GM12878 (cell line): Measurements from ENCODE around the gene KTN1. TPM values are rescaled to one million over a fixed set of nuclear protein-coding genes. Genes with fewer than 3 reads are reported as not detected.

Experiments
- ATAC-seq: fragments of 200-7000 bp; cut with Tn5 transposase; 3 replicates; pipeline ENCODE4 v1.9.1; 2020; ENCODE audit warnings: mild to moderate bottlenecking, moderate library complexity
- BruUV-seq: library from RNA; stranded (reverse); fragments of 400-500 nt; replicated peaks from 2 replicates; lab custom pipeline; 2021; lab: Mats Ljungman, UMichigan
- CTCF ChIA-PET: fragments of 300-600 bp; sonication (Branson Sonifier 250); formaldehyde crosslinking; extraction: SDS; loops from one replicate; lab custom pipeline; 2021; ENCODE audit warnings: inconsistent platforms; lab: Yijun Ruan, JAX
- POLR2A ChIA-PET: fragments of 350-600 bp; formaldehyde crosslinking; extraction: SDS; loops from one replicate; lab custom pipeline; 2021; ENCODE audit warnings: inconsistent platforms; lab: Charles Lee
- RAD21 ChIA-PET: fragments of 300-600 bp; sonication (Branson Sonifier 250); formaldehyde crosslinking; loops from one replicate; lab custom pipeline; 2023; ENCODE audit warnings: antibody characterized with exemption; ENCODE audit not compliant: unreplicated experiment; lab: Charles Lee
- SMC1A ChIA-PET: fragments of 300-600 bp; sonication (Branson Sonifier 250); formaldehyde crosslinking; loops from one replicate; lab custom pipeline; 2023; ENCODE audit not compliant: unreplicated experiment, uncharacterized antibody; lab: Charles Lee
- DNase-seq: peaks from one replicate; pipeline ENCODE4 v3.0.0-alpha.2; 2011; ENCODE audit warnings: low read depth, low spot score
- FAIRE-seq: peaks from 3 replicates; lab custom pipeline; 2011; peaks lifted over from hg19 to GRCh38; lab: Jason Lieb, UNC
- H2AFZ ChIP-seq: 2 replicates; pipeline ENCODE4 v1.6.0; 2011; ENCODE audit warnings: low read depth, low read length, control low read depth; ENCODE audit not compliant: control insufficient read depth
- H3K27ac ChIP-seq: 2 replicates; pipeline ENCODE4 v1.5.1; 2011; ENCODE audit warnings: control low read depth; ENCODE audit not compliant: control insufficient read depth, insufficient read depth
- H3K27me3 ChIP-seq, 2 experiments: replicated peaks in 1 of 2; 2 replicates each; pipeline versions ENCODE4 v1.6.0 to v1.6.1; 2011; ENCODE audit warnings: low read length in 1 of 2; ENCODE audit not compliant: control insufficient read depth in 2 of 2, insufficient read depth in 2 of 2
- H3K36me3 ChIP-seq, 2 experiments: 2 replicates each; pipeline ENCODE4 v1.5.1; 2011; ENCODE audit warnings: low read length in 1 of 2; ENCODE audit not compliant: control insufficient read depth in 2 of 2, insufficient read depth in 2 of 2
- H3K4me1 ChIP-seq: 2 replicates; pipeline ENCODE4 v1.6.1; 2011; ENCODE audit warnings: mild to moderate bottlenecking, low read length, moderate library complexity, mixed read lengths; ENCODE audit not compliant: control insufficient read depth, insufficient read depth
- H3K4me2 ChIP-seq: 2 replicates; pipeline ENCODE4 v1.6.0; 2011; ENCODE audit warnings: control low read depth; ENCODE audit not compliant: control insufficient read depth, insufficient read depth
- H3K4me3 ChIP-seq: fragments of 200-600 bp; sonication (generic); 2 replicates; pipeline ENCODE4 v1.5.1; 2016
- H3K79me2 ChIP-seq: 2 replicates; pipeline ENCODE4 v1.6.0; 2011; ENCODE audit warnings: low read length; ENCODE audit not compliant: control insufficient read depth, insufficient read depth
- H3K9ac ChIP-seq: 2 replicates; pipeline ENCODE4 v1.8.0; 2011; ENCODE audit warnings: low read length, control low read depth, mixed read lengths; ENCODE audit not compliant: control insufficient read depth, insufficient read depth
- H3K9me3 ChIP-seq: replicated peaks from 3 replicates; pipeline ENCODE4 v1.5.1; 2011; ENCODE audit warnings: mild to moderate bottlenecking, low read length; ENCODE audit not compliant: control insufficient read depth, insufficient read depth
- H4K20me1 ChIP-seq: 2 replicates; pipeline ENCODE4 v1.6.0; 2011; ENCODE audit not compliant: control insufficient read depth, insufficient read depth
- ATF7 ChIP-seq: fragments of 450-650 bp; IDR thresholded peaks from 2 replicates; pipeline ENCODE4 v1.6.1; 2016; ENCODE audit warnings: low read depth, mild to moderate bottlenecking
- BACH1 ChIP-seq: fragments of 450-650 bp; IDR thresholded peaks from 2 replicates; pipeline ENCODE4 v1.6.1; 2017; ENCODE audit warnings: mild to moderate bottlenecking, borderline replicate concordance
- BRCA1 ChIP-seq: IDR thresholded peaks from 2 replicates; pipeline ENCODE4 v1.6.1; 2011; ENCODE audit warnings: low read depth, low read length, improper control_type of control experiment
- E4F1 ChIP-seq: fragments of 450-650 bp; IDR thresholded peaks from 2 replicates; pipeline ENCODE4 v1.6.1; 2018; ENCODE audit warnings: borderline replicate concordance, mild to moderate bottlenecking; ENCODE audit not compliant: partially characterized antibody
- GATAD2B ChIP-seq: fragments of 450-650 bp; conservative IDR thresholded peaks from 2 replicates; pipeline ENCODE4 v1.6.1; 2017; ENCODE audit warnings: low read depth, mild to moderate bottlenecking, moderate library complexity
- HCFC1 ChIP-seq: fragments of 150-350 bp; IDR thresholded peaks from 2 replicates; pipeline ENCODE4 v1.6.1; 2014; ENCODE audit warnings: low read length
- IRF5 ChIP-seq: fragments of 450-650 bp; IDR thresholded peaks from 2 replicates; pipeline ENCODE4 v1.6.1; 2017; ENCODE audit warnings: borderline replicate concordance
- JUNB ChIP-seq: IDR thresholded peaks from 2 replicates; pipeline ENCODE4 v1.6.1; 2016; ENCODE audit warnings: antibody characterized with exemption, mild to moderate bottlenecking
- KDM1A ChIP-seq: fragments of 200-600 bp; sonication (generic); IDR thresholded peaks from 2 replicates; pipeline ENCODE4 v1.6.1; 2016; ENCODE audit warnings: borderline replicate concordance
- NFIC ChIP-seq: IDR thresholded peaks from 2 replicates; pipeline ENCODE4 v1.6.1; 2012; ENCODE audit warnings: low read depth, mild to moderate bottlenecking, inconsistent platforms, low read length, moderate library complexity
- POLR2AphosphoS5 ChIP-seq: IDR thresholded peaks from 2 replicates; pipeline ENCODE4 v1.6.1; 2011; ENCODE audit warnings: mild to moderate bottlenecking, low read length, inconsistent platforms
- SIN3A ChIP-seq: IDR thresholded peaks from 2 replicates; pipeline ENCODE4 v1.6.1; 2012; ENCODE audit warnings: low read depth, low read length, improper control_type of control experiment
- SUPT20H ChIP-seq: IDR thresholded peaks from 2 replicates; pipeline ENCODE4 v1.6.1; 2011; ENCODE audit warnings: low read depth, mild to moderate bottlenecking, low read length, moderate library complexity, borderline replicate concordance; ENCODE audit not compliant: control insufficient read depth
- ZBTB11 ChIP-seq: fragments of 450-650 bp; formaldehyde crosslinking; IDR thresholded peaks from 2 replicates; pipeline ENCODE4 v1.5.0; 2022; ENCODE audit warnings: mild to moderate bottlenecking, missing genetic modification characterization
- ZZZ3 ChIP-seq: IDR thresholded peaks from 2 replicates; pipeline ENCODE4 v1.6.1; 2011; ENCODE audit warnings: low read depth; ENCODE audit not compliant: control insufficient read depth, insufficient read length
- WGBS: methylation state at CpG from one replicate; pipeline ENCODE4 v1.1.6; 2016; ENCODE audit warnings: low lambda C conversion rate; ENCODE audit not compliant: insufficient replicate concordance, insufficient coverage; ENCODE audit errors: missing lambda C conversion rate; 5-methylcytosine and 5-hydroxymethylcytosine counted together
- in situ Hi-C: fragments of 300-500 bp; cut with MboI; formaldehyde crosslinking; loops from 9 replicates; pipeline ENCODE4 v1.14.3; 2018; ENCODE audit warnings: mixed read lengths
- intact Hi-C: fragments of 100-400 bp; cut with micrococcal nuclease; formaldehyde crosslinking; loops from one replicate; pipeline ENCODE4 v1.14.2; 2022; ENCODE audit not compliant: unreplicated experiment
- polyA plus RNA-seq, 11 experiments: library from polyadenylated mRNA; depleted of rRNA in 4 of 11; unstranded in 6 of 11; stranded (reverse) in 5 of 11; fragments of >200 nt; fragmentation: Nextera tagmentation in 4 of 11; fragmentation: Illumina TruSeq in 1 of 11; extraction: Ambion mirVana in 4 of 11; extraction: Trizol in 1 of 11; gene quantifications; 1 replicate in 1 of 11; 2 replicates in 10 of 11; pipeline versions ENCODE4 v1.2.1 to v1.2.3, GENCODE V29; 2011 to 2016; ENCODE audit warnings: inconsistent platforms in 2 of 11, missing spikeins in 2 of 11, low read depth in 1 of 11
- total RNA-seq, 4 experiments: library from RNA; depleted of rRNA in 3 of 4; stranded (reverse); fragments of >200 nt in 3 of 4; fragmentation: Illumina TruSeq in 1 of 4; extraction: Trizol in 1 of 4; gene quantifications; 2 replicates each; pipeline versions ENCODE4 v1.2.1 to v1.2.3, GENCODE V29; 2013 to 2021

KTN1 gene
- total and polyA plus RNA-seq, 10 of the 15 experiments (the other 5 are each of a cell fraction or from before 2014, with no cell fraction given): 50.6 to 154 (median 84.2) TPM

- TF ChIP-seq ZBTB11 (CRISPR knock-in tag) (no peak), SIN3A (no peak), JUNB (no peak), ATF7 (no peak)
Observed at GRCh38 chr14:55712491-55712890, 132.5 kb downstream of the KTN1 start (continued).

GRCh38 chr14:55713486-55713885 lies 133.5 kb downstream of the KTN1 start:
- Histone ChIP-seq H3K27ac (no peak overlapping the region), H3K4me2 (no peak overlapping the region), H3K9me3 (no peaks in the 10 kb centered on the region), H3K36me3 (no peaks in the 10 kb centered on the region), H3K9ac (no peak overlapping the region), H3K27me3 (no peaks in the 10 kb centered on the region), H4K20me1 (no peaks in the 10 kb centered on the region), H3K79me2 (no peaks in the 10 kb centered on the region), H3K4me3 (no peak overlapping the region), H3K4me1 (peaks cover 3% of the 10 kb centered on the region; the same call in 1 of the 2 replicates), H2AFZ (no peak overlapping the region)
- intact Hi-C loops: no loop called here
- ChIA-PET POLR2A (no interaction called here), CTCF (interaction anchor here (0.9 to 1.5 kb wide), 2 partner anchors 18 to 267 kb away, joined by 3 to 4 read pairs; no protein-coding TSS in a partner anchor), SMC1A (interaction anchor here (0.7 to 1.2 kb wide), 2 partner anchors 12 to 263 kb away, joined by 3 to 5 read pairs; no protein-coding TSS in a partner anchor), RAD21 (no interaction called here)
- no peak for FAIRE-seq
- DNase-seq: no peak
- in situ Hi-C loops: loop anchor here (10.0 kb wide), 1 partner anchor 761 kb away; no protein-coding TSS in a partner anchor
- no peak for ATAC-seq
- BruUV-seq: no TSS peak
- WGBS: 84% methylated on average over 4 of the region's 4 CpGs
- TF ChIP-seq IRF5 (no peak), ATF7 (no peak), NFIC (no peak), BACH1 (no peak), E4F1 (no peak), HCFC1 (no peak), GATAD2B (no peak), POLR2AphosphoS5 (no peak), SUPT20H (no peak), KDM1A (no peak), BRCA1 (no peak), ZZZ3 (no peak)
